SK-N-SH (cell line): Measurements from ENCODE around the gene OTUD4. TPM values are rescaled to one million over a fixed set of nuclear protein-coding genes. Genes with fewer than 3 reads are reported as not detected.

Source experiments
- CTCF ChIA-PET: fragments of 300-600, 350-600 bp; formaldehyde crosslinking; extraction: SDS; loops from one replicate; lab custom pipeline; 2021; lab: Yijun Ruan, JAX
- POLR2A ChIA-PET: fragments of 350-600 bp; sonication (Branson Sonifier 250); formaldehyde crosslinking; extraction: SDS; loops from one replicate; lab custom pipeline; 2020; ENCODE audit warnings: antibody characterized with exemption, inconsistent platforms; lab: Yijun Ruan, JAX
- DNase-seq: peaks from one replicate; pipeline ENCODE4 v3.0.0; 2012
- H2AFZ ChIP-seq: fragments of 200-600 bp; sonication (generic); 2 replicates; pipeline ENCODE4 v1.8.1; 2016; ENCODE audit warnings: antibody characterized with exemption, mild to moderate bottlenecking, low read depth
- H3F3A ChIP-seq: fragments of 200-600 bp; sonication (generic); replicated peaks from 2 replicates; pipeline ENCODE3; 2016; ENCODE audit warnings: antibody characterized with exemption, mild to moderate bottlenecking; ENCODE audit not compliant: insufficient read depth
- H3K27ac ChIP-seq, 2 experiments: fragments of 200-500 bp in 1 of 2; fragments of 200-600 bp in 1 of 2; sonication (Bioruptor generic) in 1 of 2; sonication (generic), shearing (Covaris generic) in 1 of 2; 2 replicates each; pipeline versions ENCODE4 v1.5.1 to v1.6.1; 2014 to 2016; ENCODE audit warnings: low read depth in 2 of 2, inconsistent platforms in 1 of 2, low read length in 1 of 2, mild to moderate bottlenecking in 1 of 2, mixed read lengths in 1 of 2
- H3K27me3 ChIP-seq: fragments of 200-600 bp; sonication (generic), shearing (Covaris generic); 2 replicates; pipeline ENCODE4 v1.6.1; 2016; ENCODE audit warnings: mixed run types; ENCODE audit not compliant: insufficient read depth
- H3K36me3 ChIP-seq, 2 experiments: fragments of 200-500 bp in 1 of 2; fragments of 200-600 bp in 1 of 2; sonication (Bioruptor generic) in 1 of 2; sonication (generic) in 1 of 2; replicated peaks in 1 of 2; 2 replicates each; pipeline versions ENCODE3 to v1.5.1; 2014 to 2016; ENCODE audit warnings: low read length in 1 of 2, mild to moderate bottlenecking in 1 of 2; ENCODE audit not compliant: insufficient read depth in 2 of 2, control insufficient read depth in 1 of 2
- H3K4me1 ChIP-seq, 2 experiments: fragments of 200-500 bp in 1 of 2; fragments of 200-600 bp in 1 of 2; sonication (Bioruptor generic) in 1 of 2; sonication (generic), shearing (Covaris generic) in 1 of 2; 2 replicates each; pipeline versions ENCODE4 v1.5.1 to v1.6.1; 2014 to 2016; ENCODE audit warnings: low read depth in 1 of 2, low read length in 1 of 2, mixed run types in 1 of 2; ENCODE audit not compliant: insufficient read depth in 2 of 2, control insufficient read depth in 1 of 2
- H3K4me2 ChIP-seq: fragments of 200-600 bp; sonication (generic), shearing (Covaris generic); 2 replicates; pipeline ENCODE4 v1.6.1; 2017; ENCODE audit warnings: mixed run types
- H3K4me3 ChIP-seq, 2 experiments: fragments of 200-500 bp in 1 of 2; fragments of 200-600 bp in 1 of 2; sonication (Bioruptor generic) in 1 of 2; sonication (generic), shearing (Covaris generic) in 1 of 2; 2 replicates each; pipeline versions ENCODE4 v1.5.1 to v1.8.1; 2014 to 2016; ENCODE audit warnings: low read depth in 2 of 2, inconsistent platforms in 1 of 2, low read length in 1 of 2, mild to moderate bottlenecking in 1 of 2, mixed read lengths in 1 of 2, moderate library complexity in 1 of 2
- H3K79me2 ChIP-seq: fragments of 200-600 bp; sonication (generic); 2 replicates; pipeline ENCODE4 v1.8.1; 2017; ENCODE audit warnings: mild to moderate bottlenecking; ENCODE audit not compliant: insufficient read depth
- H3K9ac ChIP-seq: fragments of 200-600 bp; sonication (generic); 2 replicates; pipeline ENCODE4 v1.6.1; 2017; ENCODE audit warnings: mixed run types
- H3K9me2 ChIP-seq: fragments of 200-600 bp; sonication (generic); 2 replicates; pipeline ENCODE4 v1.6.1; 2017; ENCODE audit warnings: mixed run types
- H3K9me3 ChIP-seq: fragments of 200-600 bp; sonication (generic); 2 replicates; pipeline ENCODE4 v1.6.1; 2017; ENCODE audit warnings: mixed run types, mild to moderate bottlenecking, moderate library complexity
- H4K20me1 ChIP-seq: fragments of 200-600 bp; sonication (generic); 2 replicates; pipeline ENCODE4 v1.6.1; 2017; ENCODE audit warnings: mild to moderate bottlenecking, mixed run types; ENCODE audit not compliant: insufficient read depth
- EP300 ChIP-seq, 2 experiments: IDR thresholded peaks; 2 replicates each; pipeline versions ENCODE4 v1.4.0 to v1.6.1; 2012; ENCODE audit warnings: borderline replicate concordance in 1 of 2, low read depth in 1 of 2, low read length in 1 of 2
- FOSL2 ChIP-seq: IDR thresholded peaks from 2 replicates; pipeline ENCODE4 v1.4.0; 2012; ENCODE audit warnings: low read depth, mild to moderate bottlenecking, moderate library complexity, borderline replicate concordance
- FOXM1 ChIP-seq: IDR thresholded peaks from 2 replicates; pipeline ENCODE4 v1.4.0; 2012; ENCODE audit warnings: low read depth, mild to moderate bottlenecking
- GATA2 ChIP-seq: sonication (generic); formaldehyde crosslinking; IDR thresholded peaks from 2 replicates; pipeline ENCODE4 v1.5.0; 2020; ENCODE audit warnings: mild to moderate bottlenecking, missing genetic modification reagents
- JUND ChIP-seq: IDR thresholded peaks from 2 replicates; pipeline ENCODE4 v1.4.0; 2012
- MAX ChIP-seq: IDR thresholded peaks from 2 replicates; pipeline ENCODE4 v1.4.0; 2012; ENCODE audit warnings: low read depth
- MXI1 ChIP-seq: IDR thresholded peaks from 2 replicates; pipeline ENCODE4 v1.6.1; 2012; ENCODE audit warnings: mild to moderate bottlenecking, low read depth, low read length, improper control_type of control experiment
- PBX3 ChIP-seq: IDR thresholded peaks from 2 replicates; pipeline ENCODE4; 2012
- POLR2AphosphoS5 ChIP-seq: IDR thresholded peaks from 2 replicates; pipeline ENCODE4 v1.6.1; 2012; ENCODE audit warnings: low read depth, low read length
- REST ChIP-seq: IDR thresholded peaks from 2 replicates; pipeline ENCODE4 v1.6.1; 2012; ENCODE audit warnings: mild to moderate bottlenecking, low read depth, low read length, moderate library complexity
- RXRA ChIP-seq: IDR thresholded peaks from 2 replicates; pipeline ENCODE4 v1.4.0; 2012; ENCODE audit warnings: low read depth, mild to moderate bottlenecking, borderline replicate concordance
- SIN3A ChIP-seq: IDR thresholded peaks from 2 replicates; pipeline ENCODE4 v1.6.1; 2012; ENCODE audit warnings: low read depth, mild to moderate bottlenecking, low read length, moderate library complexity, borderline replicate concordance
- TCF12 ChIP-seq: IDR thresholded peaks from 2 replicates; pipeline ENCODE4 v1.4.0; 2012
- TEAD4 ChIP-seq: IDR thresholded peaks from 2 replicates; pipeline ENCODE4 v1.4.0; 2012; ENCODE audit warnings: mild to moderate bottlenecking, borderline replicate concordance; ENCODE audit not compliant: insufficient read depth
- USF1 ChIP-seq: IDR thresholded peaks from 2 replicates; pipeline ENCODE4 v1.4.0; 2012; ENCODE audit warnings: low read depth, borderline replicate concordance
- WGBS: methylation state at CpG from one replicate; pipeline ENCODE4 v1.1.6; 2017; ENCODE audit warnings: low lambda C conversion rate; 5-methylcytosine and 5-hydroxymethylcytosine counted together
- polyA plus RNA-seq, 3 experiments: library from polyadenylated mRNA; depleted of rRNA; stranded (reverse); fragments of >200 nt; gene quantifications; 2 replicates each; pipeline ENCODE4 v1.2.3, GENCODE V29; 2012

The OTUD4 gene
- polyA plus RNA-seq, 1 of the 3 experiments (the other 2 are of a cell fraction) = 8.5 TPM

- Histone ChIP-seq H3F3A (peaks cover 31% of the 10 kb centered on the region), H3K9ac (peak overlapping the region; percentile 19; the same call in 1 of the 2 replicates), H3K27me3 (no peaks in the 10 kb centered on the region), H3K4me3 (no peak overlapping the region), H4K20me1 (no peaks in the 10 kb centered on the region), H3K9me2 (no peaks in the 10 kb centered on the region), H3K9me3 (no peaks in the 10 kb centered on the region), H3K27ac (peak overlapping the region; percentile 64 to 73), H3K36me3 (peaks cover 37 to 63% of the 10 kb centered on the region in 2 experiments), H2AFZ (no peak overlapping the region), H3K4me2 (peak overlapping the region; percentile 32), H3K4me1 (peaks cover 0 to 10% of the 10 kb centered on the region in 2 experiments; a peak in 2 of 4 replicates), H3K79me2 (no peaks in the 10 kb centered on the region; the same call in 1 of the 2 replicates)
- TF ChIP-seq SIN3A = 0 out of 2 replicates have a peak, but pooled peaks have one; percentile 9
- peak; percentile 37 for TF ChIP-seq PBX3
- 0 out of 2 replicates have a peak, but pooled peaks have one; percentile 7 for TF ChIP-seq TEAD4
- no peak for TF ChIP-seq FOXM1
- TF ChIP-seq RXRA = no peak
- TF ChIP-seq USF1 = no peak
- no peak for TF ChIP-seq REST
- TF ChIP-seq FOSL2 = no peak
- TF ChIP-seq MAX = no peak
- TF ChIP-seq EP300 (IDR thresholded peaks at IDR 0.05; ENCODE audit: borderline replicate concordance in 1 of 2, low read depth in 1 of 2, low read length in 1 of 2) = peak in 1 of 2 experiments; percentile 52; a peak in 1 of 4 replicates
- no peak for TF ChIP-seq GATA2
- TF ChIP-seq JUND = peak; percentile 29; the same call in 1 of the 2 replicates
- no peak for TF ChIP-seq MXI1
- TF ChIP-seq TCF12 = peak; percentile 44; the same call in 1 of the 2 replicates
- TF ChIP-seq POLR2AphosphoS5 = no peak
- WGBS = 62% methylated on average over 2 of the region's 2 CpGs
- ChIA-PET POLR2A (no interaction called here), CTCF (no interaction called here)
- DNase-seq = no peak
Observed at GRCh38 chr4:145130788-145131399, 49.5 kb downstream of the OTUD4 start.
